HepG2 (cell line): ENCODE measurements around the gene MAFB. TPM values are rescaled to one million over a fixed set of nuclear protein-coding genes. Genes with fewer than 3 reads are reported as not detected.

Source experiments
- BORCS8-MEF2B ChIP-seq: sonication (generic); formaldehyde crosslinking; IDR thresholded peaks from 2 replicates; pipeline ENCODE4 v1.8.0; 2022; ENCODE audit warnings: mild to moderate bottlenecking, missing genetic modification reagents
- CHD4 ChIP-seq: fragments of 200-600 bp; sonication (generic); IDR thresholded peaks from 2 replicates; pipeline ENCODE4 v1.7.0; 2017; ENCODE audit warnings: mild to moderate bottlenecking, low read length, borderline replicate concordance
- HNRNPK ChIP-seq: fragments of 200-400 bp; formaldehyde crosslinking; IDR thresholded peaks from 2 replicates; pipeline ENCODE4 v1.6.1; 2018; ENCODE audit warnings: low read length, low read depth, moderate library complexity, mild to moderate bottlenecking; ENCODE audit not compliant: poor library complexity, severe bottlenecking
- IKZF1 ChIP-seq: fragments of 450-650 bp; IDR thresholded peaks from 2 replicates; pipeline ENCODE4 v1.7.1; 2016
- NFE2L2 ChIP-seq: fragments of 150-350 bp; IDR thresholded peaks from 2 replicates; pipeline ENCODE4 v1.6.1; 2014; ENCODE audit warnings: low read length
- PHB2 ChIP-seq: fragments of 450-650 bp; IDR thresholded peaks from 2 replicates; pipeline ENCODE4 v1.6.1; 2018; ENCODE audit not compliant: partially characterized antibody
- RBM39 ChIP-seq: fragments of 200-400 bp; formaldehyde crosslinking; IDR thresholded peaks from one replicate; pipeline ENCODE4 v1.6.1; 2018; ENCODE audit warnings: antibody characterized with exemption, mild to moderate bottlenecking, low read depth, low read length; ENCODE audit not compliant: poor library complexity, severe bottlenecking
- ZBTB21 ChIP-seq: sonication (generic); formaldehyde crosslinking; IDR thresholded peaks from 2 replicates; pipeline ENCODE4 v1.4.0; 2020; ENCODE audit warnings: missing genetic modification reagents
- ZBTB7B ChIP-seq: sonication (generic); formaldehyde crosslinking; IDR thresholded peaks from 2 replicates; pipeline ENCODE4 v1.4.0; 2020; ENCODE audit warnings: missing genetic modification reagents
- ZFP41 ChIP-seq: sonication (generic); formaldehyde crosslinking; IDR thresholded peaks from 2 replicates; pipeline ENCODE4 v1.4.0; 2020; ENCODE audit warnings: mild to moderate bottlenecking, missing genetic modification reagents, borderline replicate concordance
- ZKSCAN5 ChIP-seq: sonication (generic); formaldehyde crosslinking; IDR thresholded peaks from 2 replicates; pipeline ENCODE4 v1.5.1; 2020; ENCODE audit warnings: mild to moderate bottlenecking, missing genetic modification reagents
- ZNF407 ChIP-seq: sonication (generic); formaldehyde crosslinking; IDR thresholded peaks from one replicate; pipeline ENCODE4 v1.5.1; 2020; ENCODE audit warnings: mild to moderate bottlenecking, missing genetic modification reagents; ENCODE audit errors: not compliant biosample characterization
- ZNF556 ChIP-seq: sonication (generic); formaldehyde crosslinking; IDR thresholded peaks from 2 replicates; pipeline ENCODE4 v1.4.0; 2020; ENCODE audit warnings: mild to moderate bottlenecking, missing genetic modification reagents, borderline replicate concordance
- polyA plus RNA-seq, 8 experiments: library from polyadenylated mRNA; depleted of rRNA in 3 of 8; stranded (reverse) in 7 of 8; unstranded in 1 of 8; fragments of >200 nt; fragmentation: Illumina TruSeq in 4 of 8; extraction: Trizol in 4 of 8; gene quantifications; 2 replicates each; pipeline versions ENCODE4 v1.2.1 to v1.2.3, GENCODE V29; 2011 to 2016; ENCODE audit warnings: low read depth in 4 of 8, missing spikeins in 1 of 8, mixed read lengths in 1 of 8; ENCODE audit not compliant: insufficient read depth in 1 of 8
- total RNA-seq, 5 experiments: library from RNA; depleted of rRNA; stranded (reverse); fragments of >200 nt; fragmentation: Illumina TruSeq; extraction: Trizol; gene quantifications; 2 replicates each; pipeline ENCODE4 v1.2.3, GENCODE V29; 2016; ENCODE audit warnings: low read depth in 1 of 5
- TF ChIP-seq, protein P1 (sequence below): sonication (generic); formaldehyde crosslinking; IDR thresholded peaks from 2 replicates; pipeline ENCODE4 v1.8.0; 2022; ENCODE audit warnings: missing genetic modification reagents, mild to moderate bottlenecking, borderline replicate concordance
- TF ChIP-seq, protein P2 (sequence below): sonication (generic); formaldehyde crosslinking; IDR thresholded peaks from 2 replicates; pipeline ENCODE4 v1.4.0; 2020; ENCODE audit warnings: mild to moderate bottlenecking, missing genetic modification reagents, borderline replicate concordance

Gene MAFB
- total and polyA plus RNA-seq, 2 of the 13 experiments (the other 11 are each of a cell fraction or from before 2014, with no cell fraction given): 0.08 to 0.11 TPM

- TF ChIP-seq, protein P1, sequence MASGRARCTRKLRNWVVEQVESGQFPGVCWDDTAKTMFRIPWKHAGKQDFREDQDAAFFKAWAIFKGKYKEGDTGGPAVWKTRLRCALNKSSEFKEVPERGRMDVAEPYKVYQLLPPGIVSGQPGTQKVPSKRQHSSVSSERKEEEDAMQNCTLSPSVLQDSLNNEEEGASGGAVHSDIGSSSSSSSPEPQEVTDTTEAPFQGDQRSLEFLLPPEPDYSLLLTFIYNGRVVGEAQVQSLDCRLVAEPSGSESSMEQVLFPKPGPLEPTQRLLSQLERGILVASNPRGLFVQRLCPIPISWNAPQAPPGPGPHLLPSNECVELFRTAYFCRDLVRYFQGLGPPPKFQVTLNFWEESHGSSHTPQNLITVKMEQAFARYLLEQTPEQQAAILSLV (CRISPR knock-in tag): no peak
- TF ChIP-seq ZKSCAN5 (no peak), RBM39 (peak; percentile 64), ZBTB21 (CRISPR knock-in tag) (no peak), ZNF556 (CRISPR knock-in tag) (no peak), PHB2 (no peak), CHD4 (no peak), BORCS8-MEF2B (CRISPR knock-in tag) (no peak), IKZF1 (no peak), ZFP41 (CRISPR knock-in tag) (no peak), NFE2L2 (no peak), HNRNPK (peak; percentile 43), ZNF407 (CRISPR knock-in tag) (no peak), ZBTB7B (CRISPR knock-in tag) (peak; percentile 56; the same call in 1 of the 2 replicates)
- TF ChIP-seq, protein P2, sequence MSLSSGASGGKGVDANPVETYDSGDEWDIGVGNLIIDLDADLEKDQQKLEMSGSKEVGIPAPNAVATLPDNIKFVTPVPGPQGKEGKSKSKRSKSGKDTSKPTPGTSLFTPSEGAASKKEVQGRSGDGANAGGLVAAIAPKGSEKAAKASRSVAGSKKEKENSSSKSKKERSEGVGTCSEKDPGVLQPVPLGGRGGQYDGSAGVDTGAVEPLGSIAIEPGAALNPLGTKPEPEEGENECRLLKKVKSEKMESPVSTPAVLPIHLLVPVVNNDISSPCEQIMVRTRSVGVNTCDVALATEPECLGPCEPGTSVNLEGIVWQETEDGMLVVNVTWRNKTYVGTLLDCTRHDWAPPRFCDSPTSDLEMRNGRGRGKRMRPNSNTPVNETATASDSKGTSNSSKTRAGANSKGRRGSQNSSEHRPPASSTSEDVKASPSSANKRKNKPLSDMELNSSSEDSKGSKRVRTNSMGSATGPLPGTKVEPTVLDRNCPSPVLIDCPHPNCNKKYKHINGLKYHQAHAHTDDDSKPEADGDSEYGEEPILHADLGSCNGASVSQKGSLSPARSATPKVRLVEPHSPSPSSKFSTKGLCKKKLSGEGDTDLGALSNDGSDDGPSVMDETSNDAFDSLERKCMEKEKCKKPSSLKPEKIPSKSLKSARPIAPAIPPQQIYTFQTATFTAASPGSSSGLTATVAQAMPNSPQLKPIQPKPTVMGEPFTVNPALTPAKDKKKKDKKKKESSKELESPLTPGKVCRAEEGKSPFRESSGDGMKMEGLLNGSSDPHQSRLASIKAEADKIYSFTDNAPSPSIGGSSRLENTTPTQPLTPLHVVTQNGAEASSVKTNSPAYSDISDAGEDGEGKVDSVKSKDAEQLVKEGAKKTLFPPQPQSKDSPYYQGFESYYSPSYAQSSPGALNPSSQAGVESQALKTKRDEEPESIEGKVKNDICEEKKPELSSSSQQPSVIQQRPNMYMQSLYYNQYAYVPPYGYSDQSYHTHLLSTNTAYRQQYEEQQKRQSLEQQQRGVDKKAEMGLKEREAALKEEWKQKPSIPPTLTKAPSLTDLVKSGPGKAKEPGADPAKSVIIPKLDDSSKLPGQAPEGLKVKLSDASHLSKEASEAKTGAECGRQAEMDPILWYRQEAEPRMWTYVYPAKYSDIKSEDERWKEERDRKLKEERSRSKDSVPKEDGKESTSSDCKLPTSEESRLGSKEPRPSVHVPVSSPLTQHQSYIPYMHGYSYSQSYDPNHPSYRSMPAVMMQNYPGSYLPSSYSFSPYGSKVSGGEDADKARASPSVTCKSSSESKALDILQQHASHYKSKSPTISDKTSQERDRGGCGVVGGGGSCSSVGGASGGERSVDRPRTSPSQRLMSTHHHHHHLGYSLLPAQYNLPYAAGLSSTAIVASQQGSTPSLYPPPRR (CRISPR knock-in tag): no peak
These were observed at the start of gene MAFB (continued) for GRCh38 chr20:40689100-40689942.
